Activated B cell treated with CpG ODN at 0.5 μM for 24 hours (primary cell): ENCODE measurements around the gene PCDHGA11. TPM values are rescaled to one million over a fixed set of nuclear protein-coding genes. Genes with fewer than 3 reads are reported as not detected.
"Not testable (repeated sequence)": the region's sequence is repeated elsewhere in the genome, so short reads cannot be mapped to it uniquely, and the experiment has no call there.

Source experiments
- ATAC-seq: fragments of 200-7000 bp; cut with Tn5 transposase; one replicate; pipeline ENCODE4 v1.10.0; 2021; ENCODE audit warnings: low read depth, mild to moderate bottlenecking, moderate library complexity
- CTCF ChIA-PET: fragments of 350-600 bp; sonication (Branson Sonifier 250); formaldehyde crosslinking; loops from one replicate; lab custom pipeline; 2021; ENCODE audit warnings: antibody characterized with exemption; lab: Charles Lee
- POLR2A ChIA-PET: fragments of 350-600 bp; sonication (Branson Sonifier 250); formaldehyde crosslinking; loops from one replicate; lab custom pipeline; 2021; ENCODE audit warnings: antibody characterized with exemption; lab: Charles Lee
- DNase-seq: peaks from one replicate; pipeline ENCODE4 v3.0.0; 2022
- H3K27ac Mint-ChIP-seq: one replicate; pipeline ENCODE4 v1.8.0; 2020; ENCODE audit warnings: mixed read lengths
- H3K27me3 Mint-ChIP-seq: one replicate; pipeline ENCODE4 v1.8.0; 2021; ENCODE audit warnings: mixed read lengths
- H3K36me3 Mint-ChIP-seq: one replicate; pipeline ENCODE4 v1.8.0; 2021; ENCODE audit warnings: low read depth, mixed read lengths
- H3K4me1 Mint-ChIP-seq: one replicate; pipeline ENCODE4 v1.8.0; 2021; ENCODE audit warnings: mixed read lengths
- H3K4me3 Mint-ChIP-seq: one replicate; pipeline ENCODE4 v1.8.0; 2020; ENCODE audit warnings: mild to moderate bottlenecking, mixed read lengths
- H3K9me3 Mint-ChIP-seq: one replicate; pipeline ENCODE4 v1.8.0; 2020; ENCODE audit warnings: mixed read lengths
- CTCF ChIP-seq: fragments of 200-600 bp; IDR thresholded peaks from one replicate; pipeline ENCODE4 v1.8.0; 2022; ENCODE audit warnings: antibody characterized with exemption, mild to moderate bottlenecking
- intact Hi-C: fragments of 100-400 bp; cut with micrococcal nuclease; formaldehyde crosslinking; loops from one replicate; pipeline ENCODE4 v1.15.1; 2024
- total RNA-seq: library from RNA; stranded (reverse); gene quantifications from 2 replicates; pipeline ENCODE4 v1.2.3, GENCODE V29; 2022

PCDHGA11 gene
- total RNA-seq, 1 donor from 2014 or later = 0.73 TPM

GRCh38 chr5:141398608-141399007, 22.2 kb upstream of the PCDHGA11 start:
- DNase-seq = no peak
- Mint-ChIP-seq H3K4me3 (no peak overlapping the region), H3K27ac (no peak overlapping the region), H3K4me1 (peaks cover 6% of the 10 kb centered on the region), H3K27me3 (peaks cover 53% of the 10 kb centered on the region), H3K9me3 (peaks cover 15% of the 10 kb centered on the region), H3K36me3 (no peaks in the 10 kb centered on the region)
- TF ChIP-seq CTCF = no peak
- CTCF ChIA-PET = interaction anchor here (1.5 to 1.8 kb wide), 2 partner anchors 24 to 126 kb away, joined by 3 to 6 read pairs; no protein-coding TSS in a partner anchor
- POLR2A ChIA-PET = no interaction called here
- no peak for ATAC-seq
- intact Hi-C loops = no loop called here

- ATAC-seq (no peak), DNase-seq (no peak)
- H3K27me3 Mint-ChIP-seq = peaks cover 55% of the 10 kb centered on the region
- H3K36me3 Mint-ChIP-seq = no peaks in the 10 kb centered on the region
- POLR2A ChIA-PET = interaction anchor here (0.6 kb wide), 1 partner anchor 351 kb away, joined by 3 read pairs; no protein-coding TSS in a partner anchor
- intact Hi-C loops = no loop called here
- H3K4me3 Mint-ChIP-seq = no peak overlapping the region
- H3K9me3 Mint-ChIP-seq = peaks cover 17% of the 10 kb centered on the region
- H3K4me1 Mint-ChIP-seq = peaks cover 6% of the 10 kb centered on the region
- H3K27ac Mint-ChIP-seq = no peak overlapping the region
- CTCF ChIA-PET = no interaction called here
- TF ChIP-seq CTCF = no peak
Observed at GRCh38 chr5:141399555-141400258, 21.1 kb upstream of the PCDHGA11 start.

GRCh38 chr5:141402553-141403243, 18.2 kb upstream of the PCDHGA11 start, which contains the start of gene PCDHGA9:
Gene PCDHGA9 (plus strand): TSS chr5:141402778. CDS start chr5:141402953, 175 bp downstream.
- no peaks in the 10 kb centered on the region for H3K36me3 Mint-ChIP-seq
- intact Hi-C loops = no loop called here
- ChIA-PET CTCF (no interaction called here), POLR2A (no interaction called here)
- ATAC-seq (no peak), DNase-seq (no peak)
- no peak within 1 kb of the TSS for H3K27ac Mint-ChIP-seq
- H3K4me3 Mint-ChIP-seq = peak within 1 kb of the TSS; percentile 70
- peaks cover 51% of the 10 kb centered on the region for H3K27me3 Mint-ChIP-seq
- TF ChIP-seq CTCF = no peak
- peaks cover 6% of the 10 kb centered on the region for H3K4me1 Mint-ChIP-seq
- H3K9me3 Mint-ChIP-seq = peaks cover 21% of the 10 kb centered on the region

- intact Hi-C loops = no loop called here
- H3K27me3 Mint-ChIP-seq = peaks cover 53% of the 10 kb centered on the region
- no peak for ATAC-seq
- TF ChIP-seq CTCF = no peak
- no peak overlapping the region for H3K4me3 Mint-ChIP-seq
- H3K27ac Mint-ChIP-seq = no peak overlapping the region
- DNase-seq = no peak
- H3K9me3 Mint-ChIP-seq = peaks cover 21% of the 10 kb centered on the region
- CTCF ChIA-PET = no interaction called here
- peaks cover 6% of the 10 kb centered on the region for H3K4me1 Mint-ChIP-seq
- no peaks in the 10 kb centered on the region for H3K36me3 Mint-ChIP-seq
- POLR2A ChIA-PET = no interaction called here
Observed at GRCh38 chr5:141403387-141403786, 17.5 kb upstream of the PCDHGA11 start.

- CTCF ChIA-PET = interaction anchor here (0.7 to 2.3 kb wide), 5 partner anchors 10 to 160 kb away, joined by 3 to 9 read pairs (median 3); partner anchors contain the start of genes PCDHGB5 and PCDHGC3
- H3K4me3 Mint-ChIP-seq = peak within 1 kb of the TSS; percentile 62
- ATAC-seq = peak; percentile 78
Observed at GRCh38 chr5:141407790-141408505, 12.9 kb upstream of the PCDHGA11 start, which contains the start of gene PCDHGB6. Gene PCDHGB6 (plus strand): TSS chr5:141408021. CDS start chr5:141408203, 182 bp downstream.

More at GRCh38 chr5:141407790-141408505, 12.9 kb upstream of the PCDHGA11 start, which contains the start of gene PCDHGB6:
- intact Hi-C loops, H3K36me3 Mint-ChIP-seq, POLR2A ChIA-PET, H3K4me1 Mint-ChIP-seq, DNase-seq: not testable (repeated sequence)
- peaks cover 20% of the 10 kb centered on the region for H3K9me3 Mint-ChIP-seq
- H3K27me3 Mint-ChIP-seq = peaks cover 52% of the 10 kb centered on the region
- H3K27ac Mint-ChIP-seq = peak within 1 kb of the TSS; percentile 1
